BLaER1 treated with 17β-estradiol and CSF1 and Interleukin-3, amounts not matched to agents 10 nM and 100 nM (cell line): ENCODE results near the gene VIPR2.
"Not testable (repeated sequence)": the region's sequence is repeated elsewhere in the genome, so short reads cannot be mapped to it uniquely, and the experiment has no call there.

Experiments used
- H3K27ac ChIP-seq, 11 experiments: shearing (Covaris generic); formaldehyde crosslinking; 2 replicates each; pipeline ENCODE4 v1.8.1; 2022
- H3K27me3 ChIP-seq, 11 experiments: shearing (Covaris generic); formaldehyde crosslinking; 2 replicates each; pipeline ENCODE4 v1.8.1; 2022
- H3K36me3 ChIP-seq, 11 experiments: shearing (Covaris generic); formaldehyde crosslinking; 2 replicates each; pipeline ENCODE4 v1.8.1; 2022
- H3K4me1 ChIP-seq, 10 experiments: shearing (Covaris generic); formaldehyde crosslinking; 2 replicates each; pipeline ENCODE4 v1.8.1; 2022
- H3K4me2 ChIP-seq, 11 experiments: shearing (Covaris generic); formaldehyde crosslinking; 2 replicates each; pipeline ENCODE4 v1.8.1; 2022
- H3K4me3 ChIP-seq, 10 experiments: shearing (Covaris generic); formaldehyde crosslinking; 2 replicates each; pipeline ENCODE4 v1.8.1; 2022
- H3K9ac ChIP-seq, 11 experiments: shearing (Covaris generic); formaldehyde crosslinking; 2 replicates each; pipeline ENCODE4 v1.8.1; 2022
- H3K9me3 ChIP-seq, 11 experiments: shearing (Covaris generic); formaldehyde crosslinking; replicated peaks in 1 of 11; 2 replicates each; pipeline ENCODE4 v1.8.1; 2022
- H4K20me1 ChIP-seq, 11 experiments: shearing (Covaris generic); formaldehyde crosslinking; 2 replicates each; pipeline ENCODE4 v1.8.1; 2022
- Cebpa-rat ChIP-seq, 11 experiments: shearing (Covaris generic); IDR thresholded peaks; 2 replicates each; pipeline ENCODE4 v1.8.1; 2022

VIPR2 gene

GRCh38 chr7:159139202-159139601 is 5.5 kb downstream of the VIPR2 start:
- H3K27ac ChIP-seq = no peak overlapping the region
- no peak overlapping the region for H3K4me2 ChIP-seq
- H3K9me3 ChIP-seq = no peaks in the 10 kb centered on the region
- TF ChIP-seq Cebpa-rat (IDR thresholded peaks at IDR 0.05) = no peak
- H3K36me3 ChIP-seq = no peaks in the 10 kb centered on the region
- H3K4me3 ChIP-seq = no peak overlapping the region
- H3K27me3 ChIP-seq = peaks cover 32 to 42% (median 41%) of the 10 kb centered on the region in 11 experiments
- H3K4me1 ChIP-seq = peaks cover 7 to 10% (median 9%) of the 10 kb centered on the region in 10 experiments; a peak in 19 of 20 replicates
- no peak overlapping the region for H3K9ac ChIP-seq
- H4K20me1 ChIP-seq = peaks cover 0 to 26% (median 13%) of the 10 kb centered on the region in 11 experiments; a peak in 14 of 22 replicates

GRCh38 chr7:159138508-159138907 is 6.2 kb downstream of the VIPR2 start:
- H3K27me3 ChIP-seq = peaks cover 25 to 35% (median 34%) of the 10 kb centered on the region in 11 experiments
- no peak overlapping the region for H3K4me3 ChIP-seq
- H4K20me1 ChIP-seq = peaks cover 0 to 19% (median 6%) of the 10 kb centered on the region in 11 experiments; a peak in 11 of 22 replicates
- TF ChIP-seq Cebpa-rat (IDR thresholded peaks at IDR 0.05) = no peak
- peaks cover under 1 to 3% (median 2%) of the 10 kb centered on the region in 10 experiments; a peak in 15 of 20 replicates for H3K4me1 ChIP-seq
- no peak overlapping the region for H3K4me2 ChIP-seq
- no peak overlapping the region for H3K27ac ChIP-seq
- H3K9ac ChIP-seq = no peak overlapping the region
- H3K9me3 ChIP-seq = no peaks in the 10 kb centered on the region
- H3K36me3 ChIP-seq = no peaks in the 10 kb centered on the region

GRCh38 chr7:159137906-159138305 is 6.8 kb downstream of the VIPR2 start:
- Histone ChIP-seq H3K9me3 (no peaks in the 10 kb centered on the region), H3K36me3 (no peaks in the 10 kb centered on the region), H3K4me3 (no peak overlapping the region), H3K9ac (no peak overlapping the region), H3K4me2 (no peak overlapping the region), H3K4me1 (no peaks in the 10 kb centered on the region), H3K27ac (no peak overlapping the region), H4K20me1 (peaks cover 0 to 13% (median under 1%) of the 10 kb centered on the region in 11 experiments; a peak in 6 of 22 replicates), H3K27me3 (peaks cover 19 to 29% (median 28%) of the 10 kb centered on the region in 11 experiments)
- TF ChIP-seq Cebpa-rat (IDR thresholded peaks at IDR 0.05) = no peak

GRCh38 chr7:159136846-159137245 is 7.8 kb downstream of the VIPR2 start:
- no peak overlapping the region for H3K9ac ChIP-seq
- no peaks in the 10 kb centered on the region for H3K9me3 ChIP-seq
- H3K36me3 ChIP-seq = no peaks in the 10 kb centered on the region
- H3K27ac ChIP-seq = no peak overlapping the region
- no peaks in the 10 kb centered on the region for H3K4me1 ChIP-seq
- peaks cover 8 to 19% (median 18%) of the 10 kb centered on the region in 11 experiments for H3K27me3 ChIP-seq
- H3K4me2 ChIP-seq = no peak overlapping the region
- H3K4me3 ChIP-seq = no peak overlapping the region
- TF ChIP-seq Cebpa-rat (IDR thresholded peaks at IDR 0.05) = no peak
- H4K20me1 ChIP-seq = peaks cover 0 to 3% (median 0%) of the 10 kb centered on the region in 11 experiments; a peak in 2 of 22 replicates

- Histone ChIP-seq H3K4me1 (no peaks in the 10 kb centered on the region), H3K27me3 (peaks cover 4 to 15% (median 13%) of the 10 kb centered on the region in 11 experiments), H3K4me2 (no peak overlapping the region), H3K9ac (no peak overlapping the region), H3K4me3 (no peak overlapping the region), H4K20me1 (no peaks in the 10 kb centered on the region; a peak in 1 of 22 replicates), H3K36me3 (no peaks in the 10 kb centered on the region), H3K9me3 (no peaks in the 10 kb centered on the region), H3K27ac (no peak overlapping the region)
- TF ChIP-seq Cebpa-rat (IDR thresholded peaks at IDR 0.05) = no peak
Observed at GRCh38 chr7:159136442-159136841, 8.2 kb downstream of the VIPR2 start.

GRCh38 chr7:159136013-159136412 is 8.7 kb downstream of the VIPR2 start:
- Histone ChIP-seq H4K20me1 (no peaks in the 10 kb centered on the region; a peak in 1 of 22 replicates), H3K9me3 (no peaks in the 10 kb centered on the region), H3K27me3 (peaks cover under 1 to 11% (median 9%) of the 10 kb centered on the region in 11 experiments; a peak in 21 of 22 replicates), H3K4me2 (no peak overlapping the region), H3K4me3 (no peak overlapping the region), H3K9ac (no peak overlapping the region), H3K27ac (no peak overlapping the region), H3K4me1 (no peaks in the 10 kb centered on the region), H3K36me3 (no peaks in the 10 kb centered on the region)
- no peak for TF ChIP-seq Cebpa-rat (IDR thresholded peaks at IDR 0.05)

GRCh38 chr7:159132670-159133443 is 11.8 kb downstream of the VIPR2 start:
- not testable (repeated sequence) for H3K4me2 ChIP-seq, H3K27ac ChIP-seq, H3K36me3 ChIP-seq, H3K4me3 ChIP-seq, H3K9me3 ChIP-seq, H4K20me1 ChIP-seq, H3K9ac ChIP-seq, H3K4me1 ChIP-seq, H3K27me3 ChIP-seq

- H3K36me3 ChIP-seq = no peaks in the 10 kb centered on the region
- no peak for TF ChIP-seq Cebpa-rat (IDR thresholded peaks at IDR 0.05)
Observed at GRCh38 chr7:159130820-159131219, 13.8 kb downstream of the VIPR2 start.

GRCh38 chr7:159130199-159130775 is 14.4 kb downstream of the VIPR2 start:
- no peak for TF ChIP-seq Cebpa-rat (IDR thresholded peaks at IDR 0.05)
- no peak overlapping the region for H3K27ac ChIP-seq
- no peaks in the 10 kb centered on the region for H3K4me1 ChIP-seq
- H3K36me3 ChIP-seq = no peaks in the 10 kb centered on the region
- H4K20me1 ChIP-seq = no peaks in the 10 kb centered on the region
- H3K4me2 ChIP-seq = no peak overlapping the region
- H3K9ac ChIP-seq = no peak overlapping the region
- H3K4me3 ChIP-seq = no peak overlapping the region
- no peaks in the 10 kb centered on the region for H3K27me3 ChIP-seq
- no peaks in the 10 kb centered on the region for H3K9me3 ChIP-seq

More at GRCh38 chr7:159130820-159131219, 13.8 kb downstream of the VIPR2 start:
- Histone ChIP-seq H3K27ac (no peak overlapping the region), H3K4me1 (no peaks in the 10 kb centered on the region), H3K4me3 (no peak overlapping the region), H3K9me3 (no peaks in the 10 kb centered on the region), H3K9ac (no peak overlapping the region), H4K20me1 (no peaks in the 10 kb centered on the region), H3K4me2 (no peak overlapping the region), H3K27me3 (no peaks in the 10 kb centered on the region)
